ENCODE results near the gene ARHGEF2. TPM values are rescaled to one million over a fixed set of nuclear protein-coding genes. Genes with fewer than 3 reads are reported as not detected.

The ARHGEF2 gene
- total and polyA plus RNA-seq, 10 of the 15 experiments (the other 5 are each of a cell fraction or from before 2014, with no cell fraction given) = 8.1 to 113 (median 69.9) TPM

GRCh38 chr1:156020293-156021092, 42.1 kb upstream of the ARHGEF2 start, which contains the start of gene SSR2:
Gene SSR2 (minus strand): TSS chr1:156020951. CDS start chr1:156020167, 784 bp downstream.
- Histone ChIP-seq H4K20me1 (ENCODE audit: control insufficient read depth, insufficient read depth) (no peaks in the 10 kb centered on the region), H3K4me2 (ENCODE audit: control insufficient read depth, insufficient read depth) (peak within 1 kb of the TSS; percentile 96), H3K27ac (ENCODE audit: control insufficient read depth, insufficient read depth) (peak within 1 kb of the TSS; percentile 78), H3K4me3 (peak within 1 kb of the TSS; percentile 92), H3K79me2 (ENCODE audit: control insufficient read depth, insufficient read depth, low read length) (peaks cover 23% of the 10 kb centered on the region), H2AFZ (ENCODE audit: control insufficient read depth, low read depth, low read length) (peak within 1 kb of the TSS; percentile 93), H3K36me3 (ENCODE audit: control insufficient read depth in 2 of 2, insufficient read depth in 2 of 2, low read length in 1 of 2) (peaks cover 4 to 7% of the 10 kb centered on the region in 2 experiments), H3K9me3 (replicated peaks; ENCODE audit: control insufficient read depth, insufficient read depth, low read length) (no peaks in the 10 kb centered on the region), H3K27me3 (replicated peaks in 1 of 2; ENCODE audit: control insufficient read depth in 2 of 2, insufficient read depth in 2 of 2, low read length in 1 of 2) (no peaks in the 10 kb centered on the region; a peak in 1 of 4 replicates), H3K9ac (ENCODE audit: control insufficient read depth, insufficient read depth, low read length) (peak within 1 kb of the TSS; percentile 91), H3K4me1 (ENCODE audit: control insufficient read depth, insufficient read depth, low read length) (peaks cover 6% of the 10 kb centered on the region)
- DNase-seq (ENCODE audit: low read depth, low spot score) (peak; percentile 76), ATAC-seq (peak; percentile 100), FAIRE-seq (peak; percentile 100)
- BruUV-seq (replicated peaks) = no TSS peak
- POLR2A ChIA-PET = interaction anchor here (0.6 to 1.2 kb wide), 6 partner anchors 26 to 270 kb away, joined by 3 to 4 read pairs (median 4); partner anchors contain the start of gene ARHGEF2
- in situ Hi-C loops (cut with MboI) = no loop called here
- under 1% methylated on average over 41 of the region's 45 CpGs for WGBS (ENCODE audit: insufficient coverage, insufficient replicate concordance, low lambda C conversion rate, missing lambda C conversion rate)
- SMC1A ChIA-PET (ENCODE audit: uncharacterized antibody, unreplicated experiment) = interaction anchor here (0.9 to 2.5 kb wide), 6 partner anchors 31 to 184 kb away, joined by 3 to 14 read pairs (median 4); partner anchors contain the start of gene SYT11
- intact Hi-C loops (cut with micrococcal nuclease; ENCODE audit: unreplicated experiment) = loop anchor here (2.0 kb wide), 1 partner anchor 34 kb away; the partner anchor contains the start of gene LAMTOR2
- CTCF ChIA-PET = interaction anchor here (1.4 to 3.4 kb wide), 4 partner anchors 31 to 86 kb away, joined by 3 to 14 read pairs (median 10); no protein-coding TSS in a partner anchor
- RAD21 ChIA-PET (ENCODE audit: unreplicated experiment) = interaction anchor here (0.6 to 1.7 kb wide), 6 partner anchors 16 to 80 kb away, joined by 3 to 6 read pairs (median 4); partner anchors contain the start of gene ARHGEF2
- TF ChIP-seq, protein P1, sequence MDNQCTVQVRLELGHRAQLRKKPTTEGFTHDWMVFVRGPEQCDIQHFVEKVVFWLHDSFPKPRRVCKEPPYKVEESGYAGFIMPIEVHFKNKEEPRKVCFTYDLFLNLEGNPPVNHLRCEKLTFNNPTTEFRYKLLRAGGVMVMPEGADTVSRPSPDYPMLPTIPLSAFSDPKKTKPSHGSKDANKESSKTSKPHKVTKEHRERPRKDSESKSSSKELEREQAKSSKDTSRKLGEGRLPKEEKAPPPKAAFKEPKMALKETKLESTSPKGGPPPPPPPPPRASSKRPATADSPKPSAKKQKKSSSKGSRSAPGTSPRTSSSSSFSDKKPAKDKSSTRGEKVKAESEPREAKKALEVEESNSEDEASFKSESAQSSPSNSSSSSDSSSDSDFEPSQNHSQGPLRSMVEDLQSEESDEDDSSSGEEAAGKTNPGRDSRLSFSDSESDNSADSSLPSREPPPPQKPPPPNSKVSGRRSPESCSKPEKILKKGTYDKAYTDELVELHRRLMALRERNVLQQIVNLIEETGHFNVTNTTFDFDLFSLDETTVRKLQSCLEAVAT (IDR thresholded peaks at IDR 0.05) = no peak
- TF ChIP-seq, protein P2, sequence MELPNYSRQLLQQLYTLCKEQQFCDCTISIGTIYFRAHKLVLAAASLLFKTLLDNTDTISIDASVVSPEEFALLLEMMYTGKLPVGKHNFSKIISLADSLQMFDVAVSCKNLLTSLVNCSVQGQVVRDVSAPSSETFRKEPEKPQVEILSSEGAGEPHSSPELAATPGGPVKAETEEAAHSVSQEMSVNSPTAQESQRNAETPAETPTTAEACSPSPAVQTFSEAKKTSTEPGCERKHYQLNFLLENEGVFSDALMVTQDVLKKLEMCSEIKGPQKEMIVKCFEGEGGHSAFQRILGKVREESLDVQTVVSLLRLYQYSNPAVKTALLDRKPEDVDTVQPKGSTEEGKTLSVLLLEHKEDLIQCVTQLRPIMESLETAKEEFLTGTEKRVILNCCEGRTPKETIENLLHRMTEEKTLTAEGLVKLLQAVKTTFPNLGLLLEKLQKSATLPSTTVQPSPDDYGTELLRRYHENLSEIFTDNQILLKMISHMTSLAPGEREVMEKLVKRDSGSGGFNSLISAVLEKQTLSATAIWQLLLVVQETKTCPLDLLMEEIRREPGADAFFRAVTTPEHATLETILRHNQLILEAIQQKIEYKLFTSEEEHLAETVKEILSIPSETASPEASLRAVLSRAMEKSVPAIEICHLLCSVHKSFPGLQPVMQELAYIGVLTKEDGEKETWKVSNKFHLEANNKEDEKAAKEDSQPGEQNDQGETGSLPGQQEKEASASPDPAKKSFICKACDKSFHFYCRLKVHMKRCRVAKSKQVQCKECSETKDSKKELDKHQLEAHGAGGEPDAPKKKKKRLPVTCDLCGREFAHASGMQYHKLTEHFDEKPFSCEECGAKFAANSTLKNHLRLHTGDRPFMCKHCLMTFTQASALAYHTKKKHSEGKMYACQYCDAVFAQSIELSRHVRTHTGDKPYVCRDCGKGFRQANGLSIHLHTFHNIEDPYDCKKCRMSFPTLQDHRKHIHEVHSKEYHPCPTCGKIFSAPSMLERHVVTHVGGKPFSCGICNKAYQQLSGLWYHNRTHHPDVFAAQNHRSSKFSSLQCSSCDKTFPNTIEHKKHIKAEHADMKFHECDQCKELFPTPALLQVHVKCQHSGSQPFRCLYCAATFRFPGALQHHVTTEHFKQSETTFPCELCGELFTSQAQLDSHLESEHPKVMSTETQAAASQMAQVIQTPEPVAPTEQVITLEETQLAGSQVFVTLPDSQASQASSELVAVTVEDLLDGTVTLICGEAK (IDR thresholded peaks at IDR 0.05; ENCODE audit: borderline replicate concordance) = peak; percentile 94
- TF ChIP-seq SREBF1 (IDR thresholded peaks at IDR 0.05; ENCODE audit: low read length) (peak; percentile 37; the same call in 1 of the 2 replicates), IKZF1 (conservative IDR thresholded peaks at IDR 0.05) (peak; percentile 74), RFX5 (IDR thresholded peaks at IDR 0.05; ENCODE audit: low read depth, low read length) (no peak), HDGF (IDR thresholded peaks at IDR 0.05) (no peak), JUND (IDR thresholded peaks at IDR 0.05; ENCODE audit: low read depth, low read length) (no peak), STAT3 (IDR thresholded peaks at IDR 0.05; ENCODE audit: low read depth, low read length) (no peak), TARDBP (IDR thresholded peaks at IDR 0.05; ENCODE audit: borderline replicate concordance) (no peak), ZNF622 (IDR thresholded peaks at IDR 0.05) (no peak), SUZ12 (IDR thresholded peaks at IDR 0.05; ENCODE audit: unreplicated experiment) (no peak), SMAD1 (IDR thresholded peaks at IDR 0.05; ENCODE audit: low read depth, partially characterized antibody) (no peak), CEBPB (IDR thresholded peaks at IDR 0.05; ENCODE audit: borderline replicate concordance in 1 of 2, low read depth in 2 of 2, low read length in 2 of 2) (no peak), MYC (IDR thresholded peaks at IDR 0.05; ENCODE audit: insufficient read depth, insufficient read length, insufficient replicate concordance, low read length, severe bottlenecking) (no peak)
- TF ChIP-seq, protein P3, sequence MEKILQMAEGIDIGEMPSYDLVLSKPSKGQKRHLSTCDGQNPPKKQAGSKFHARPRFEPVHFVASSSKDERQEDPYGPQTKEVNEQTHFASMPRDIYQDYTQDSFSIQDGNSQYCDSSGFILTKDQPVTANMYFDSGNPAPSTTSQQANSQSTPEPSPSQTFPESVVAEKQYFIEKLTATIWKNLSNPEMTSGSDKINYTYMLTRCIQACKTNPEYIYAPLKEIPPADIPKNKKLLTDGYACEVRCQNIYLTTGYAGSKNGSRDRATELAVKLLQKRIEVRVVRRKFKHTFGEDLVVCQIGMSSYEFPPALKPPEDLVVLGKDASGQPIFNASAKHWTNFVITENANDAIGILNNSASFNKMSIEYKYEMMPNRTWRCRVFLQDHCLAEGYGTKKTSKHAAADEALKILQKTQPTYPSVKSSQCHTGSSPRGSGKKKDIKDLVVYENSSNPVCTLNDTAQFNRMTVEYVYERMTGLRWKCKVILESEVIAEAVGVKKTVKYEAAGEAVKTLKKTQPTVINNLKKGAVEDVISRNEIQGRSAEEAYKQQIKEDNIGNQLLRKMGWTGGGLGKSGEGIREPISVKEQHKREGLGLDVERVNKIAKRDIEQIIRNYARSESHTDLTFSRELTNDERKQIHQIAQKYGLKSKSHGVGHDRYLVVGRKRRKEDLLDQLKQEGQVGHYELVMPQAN (conservative IDR thresholded peaks at IDR 0.05) = peak; percentile 8; the same call in 1 of the 2 replicates

All from GM12878 (cell line).